ENCODE measurements around the gene DMBT1.
"Not testable (repeated sequence)": the region's sequence is repeated elsewhere in the genome, so short reads cannot be mapped to it uniquely, and the experiment has no call there.

DMBT1 gene

DNA sequence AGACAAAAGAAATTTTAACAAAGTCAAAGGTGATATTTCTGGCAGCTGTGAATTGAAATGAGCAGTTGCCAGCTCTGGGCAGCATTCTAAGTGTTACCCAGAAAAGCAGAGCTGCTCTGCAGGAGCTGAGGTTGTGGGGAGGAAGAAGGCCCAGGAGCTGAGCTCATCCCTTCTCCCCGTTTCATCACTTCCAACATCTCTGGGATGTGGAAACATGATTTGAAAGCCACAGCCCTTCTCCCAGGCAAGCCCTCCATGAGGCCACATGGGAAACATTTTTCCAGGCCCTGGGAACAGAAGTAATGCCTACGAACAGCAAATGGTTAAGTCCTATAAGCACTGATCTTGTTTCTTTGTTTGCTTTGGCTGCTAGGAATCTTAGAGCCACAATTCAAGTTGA, 10.9 kb upstream of the DMBT1 start:
- DNase-seq, result no peak

DNA sequence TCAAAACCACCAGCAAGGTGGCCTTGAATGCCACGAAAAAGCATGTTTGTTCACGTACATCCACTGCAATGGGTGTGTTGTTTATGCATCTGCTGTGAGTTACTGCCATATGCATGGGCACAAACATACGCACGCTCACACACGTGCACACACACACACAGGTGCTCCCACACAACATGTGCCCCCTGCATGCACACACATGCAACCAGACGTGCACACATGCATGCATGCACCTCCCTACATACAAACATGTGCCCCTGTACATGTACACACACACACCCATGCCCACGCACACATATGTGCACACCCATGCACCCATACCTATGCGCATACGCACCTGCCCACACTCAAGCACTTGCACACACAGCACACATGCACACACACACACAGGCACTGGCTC, 10.1 kb upstream of the DMBT1 start:
- DNase-seq, result no peak

DNA sequence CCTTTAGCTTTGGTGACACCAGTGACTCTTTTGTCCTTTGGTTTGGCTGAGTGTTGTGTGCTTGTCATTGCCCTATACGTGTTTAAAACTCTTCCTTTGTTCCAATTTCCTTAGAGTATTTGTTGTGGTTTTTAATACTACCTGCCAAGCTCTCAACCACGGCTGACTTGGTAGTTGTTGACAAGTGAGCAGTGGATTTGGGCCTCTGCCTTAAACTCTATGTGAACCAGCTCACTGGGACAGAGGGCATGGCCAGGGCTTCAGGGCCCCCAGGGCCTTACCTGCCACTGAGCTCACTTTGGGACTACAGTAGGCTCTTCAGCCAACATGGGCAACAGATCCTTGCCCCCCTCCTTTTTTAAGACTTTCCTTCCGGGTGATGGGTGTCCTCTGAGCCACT, 9.6 kb upstream of the DMBT1 start:
- no peak for DNase-seq

DNA sequence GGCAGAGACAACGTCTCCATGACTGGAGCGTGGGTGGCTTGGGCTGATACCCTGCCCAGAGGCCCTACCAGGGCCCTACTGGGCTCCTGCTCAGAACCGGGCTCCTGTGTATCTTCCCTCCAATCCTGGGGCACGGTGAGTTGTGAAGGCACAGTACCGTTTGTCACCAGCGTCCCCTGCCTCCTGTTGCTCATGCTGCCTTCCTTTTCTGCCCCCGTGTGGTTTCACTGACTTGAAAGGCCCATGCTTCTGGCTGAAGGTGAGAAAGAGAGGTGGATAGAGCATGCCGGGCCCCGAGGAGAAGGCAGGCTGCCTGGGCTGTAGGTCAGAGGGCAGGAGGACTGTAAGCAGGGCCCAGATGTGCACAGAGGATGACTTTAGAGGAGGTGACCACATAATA, 9.1 kb upstream of the DMBT1 start:
- DNase-seq, result peak; percentile 10 to 31

DNA sequence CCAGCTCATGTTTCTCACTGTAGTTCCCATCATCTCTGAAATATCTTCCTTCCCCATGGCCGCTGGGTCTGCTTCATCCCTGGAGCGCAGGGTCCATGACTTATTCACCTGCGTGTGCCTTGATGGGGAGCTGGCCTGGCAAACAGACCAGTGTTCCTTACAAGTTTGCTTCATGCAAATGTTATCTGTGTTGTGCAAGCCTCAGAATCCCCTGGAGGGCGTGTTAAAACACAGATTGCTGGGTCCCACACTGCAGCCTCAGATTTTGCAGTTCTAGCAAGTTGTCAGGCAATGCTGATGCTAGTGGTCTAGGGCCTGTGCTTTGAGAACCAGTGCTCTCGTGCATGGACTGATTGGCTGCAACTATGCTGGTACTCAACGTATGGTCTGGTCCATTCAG, 7.2 kb upstream of the DMBT1 start:
- no peak for DNase-seq

DNA sequence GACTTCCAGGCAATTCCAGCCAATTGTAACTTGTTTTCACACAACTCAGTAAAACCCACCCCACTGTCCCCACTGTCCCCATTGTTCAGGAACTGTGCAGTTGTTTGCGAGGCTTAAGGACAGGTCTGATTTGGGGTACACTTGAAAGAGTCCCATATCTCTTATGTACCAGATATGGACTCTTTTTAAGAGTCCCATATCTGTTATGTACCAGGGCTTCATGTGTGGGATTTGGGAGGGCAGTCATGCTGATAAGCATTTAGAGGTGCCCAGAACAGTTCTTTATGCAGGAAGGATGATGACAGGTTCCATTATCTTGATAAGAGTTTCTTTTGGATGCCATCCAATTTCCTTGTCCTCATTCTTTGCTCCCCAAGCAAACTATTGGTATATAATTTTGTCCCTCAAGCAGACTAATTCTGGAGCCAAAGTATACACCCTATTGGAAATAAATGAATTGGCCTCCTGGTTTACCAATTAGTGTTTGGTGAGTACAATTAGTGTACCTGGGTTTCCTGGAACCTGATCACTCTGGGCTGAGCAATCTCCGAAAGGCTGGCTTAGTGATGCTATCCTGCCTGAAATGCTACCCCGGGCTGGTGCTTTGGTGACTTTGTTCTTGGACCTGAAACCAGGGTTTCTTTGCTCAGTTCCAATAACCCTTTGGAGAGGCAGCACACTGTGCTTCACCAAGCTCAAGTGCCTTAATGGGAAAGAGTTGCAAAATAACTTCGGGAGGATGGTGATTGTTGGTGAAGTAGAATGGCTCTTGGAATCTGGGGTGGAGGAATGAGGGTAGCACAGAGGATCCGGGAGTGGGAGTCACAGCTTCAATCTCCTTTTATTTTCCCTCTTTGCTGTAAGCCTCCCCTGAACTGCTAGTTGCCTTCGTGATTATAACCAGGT, 6.2 kb upstream of the DMBT1 start:
- no peak for DNase-seq

DNA sequence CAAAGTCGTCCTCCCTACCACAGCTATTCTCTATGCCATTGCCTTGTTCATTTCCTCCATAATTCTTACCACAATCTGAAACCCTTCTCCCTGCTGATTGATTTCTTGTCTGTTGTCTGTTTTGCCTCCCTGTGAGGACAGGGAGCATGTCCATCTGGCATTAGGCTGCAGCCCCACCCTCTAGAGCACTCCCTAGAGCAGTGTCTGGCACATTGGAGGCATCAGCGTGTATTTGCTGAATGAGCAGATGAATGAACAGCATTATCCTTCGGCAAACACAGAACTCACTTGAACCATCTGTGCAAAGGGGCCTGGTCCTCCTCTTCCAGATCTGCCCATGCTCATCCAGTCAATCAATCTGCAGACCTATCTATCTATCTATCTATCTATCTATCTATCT, 5.1 kb upstream of the DMBT1 start:
- no peak for DNase-seq

DNA sequence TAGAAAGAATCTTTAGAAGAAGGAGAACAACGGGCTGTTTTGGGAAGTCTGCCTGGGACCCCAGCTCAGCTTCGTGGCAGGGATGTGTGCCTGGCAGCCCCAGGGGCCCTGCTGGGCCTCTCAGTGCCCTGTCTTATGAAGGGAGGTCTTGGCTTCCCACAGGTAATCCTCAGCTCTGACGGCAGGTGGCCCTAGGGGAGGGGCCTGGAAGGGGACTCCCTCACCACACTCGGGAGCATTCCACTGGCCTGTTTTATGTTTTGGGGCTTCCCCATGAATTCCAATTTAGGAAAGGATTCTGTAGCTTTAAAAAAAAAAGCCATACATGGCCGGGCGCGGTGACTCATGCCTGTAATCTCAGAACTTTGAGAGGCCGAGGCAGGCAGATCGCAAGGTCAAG, 3.0 kb upstream of the DMBT1 start:
- no peak for DNase-seq

DNA sequence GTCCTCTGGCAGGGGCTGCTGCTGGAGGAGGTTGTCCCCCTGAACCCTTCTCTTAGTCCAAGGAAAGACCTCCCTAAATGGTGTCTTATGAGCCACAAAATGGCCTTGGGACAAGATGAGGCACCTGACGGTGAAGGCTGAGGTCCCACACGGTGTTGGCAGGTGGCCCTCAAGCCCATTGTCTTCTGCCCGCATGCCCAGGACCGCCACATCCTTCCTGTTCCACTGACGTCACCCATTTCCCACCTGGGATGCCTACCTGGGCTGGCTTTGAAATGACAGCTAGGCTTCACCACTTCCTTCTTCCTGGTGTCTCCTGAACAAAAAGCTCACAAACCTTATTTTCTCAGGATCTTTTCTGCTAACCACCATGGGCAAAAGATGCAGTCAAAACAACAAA, 2.1 kb upstream of the DMBT1 start:
- DNase-seq, result no peak

DNA sequence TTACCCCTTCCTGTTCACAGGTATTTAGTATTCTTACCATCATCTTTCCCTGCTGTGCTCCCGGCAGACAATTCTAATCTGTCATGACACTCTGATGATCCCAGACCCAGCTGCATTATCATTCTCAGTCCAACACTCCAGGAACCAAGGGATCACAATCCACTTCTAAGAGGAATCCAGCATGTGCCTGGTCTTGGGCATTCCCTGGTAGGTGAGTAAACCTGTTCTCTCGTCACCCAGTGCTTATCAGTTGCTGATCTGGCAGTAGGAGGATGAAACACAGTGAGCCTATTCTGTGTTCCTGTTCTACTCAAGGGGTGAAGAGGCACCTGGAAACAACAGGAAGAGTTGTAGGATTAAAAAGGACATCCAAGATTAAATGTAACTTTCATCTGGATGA, 1.3 kb upstream of the DMBT1 start:
- no peak for DNase-seq

DNA sequence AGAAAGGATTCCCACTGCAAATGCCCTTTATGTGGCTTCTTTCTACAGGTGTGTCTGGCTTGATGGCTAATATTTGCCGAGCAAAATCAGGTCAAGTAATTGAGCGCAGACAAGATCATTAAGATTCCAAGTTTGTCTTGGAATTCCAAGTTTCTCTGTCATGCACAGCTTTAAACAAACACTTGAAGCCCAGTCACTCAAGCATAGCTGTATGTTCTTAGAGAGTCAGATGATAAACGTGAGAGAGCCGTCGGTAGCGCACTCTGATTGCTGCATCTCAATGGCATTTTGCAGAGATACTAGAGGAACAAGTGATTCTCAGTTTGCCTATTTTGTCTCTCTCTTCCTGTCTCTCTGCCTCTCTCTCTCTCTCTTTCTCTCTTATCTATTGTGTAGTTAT, 658 bp downstream of the DMBT1 start:
- DNase-seq, result no peak

DNA sequence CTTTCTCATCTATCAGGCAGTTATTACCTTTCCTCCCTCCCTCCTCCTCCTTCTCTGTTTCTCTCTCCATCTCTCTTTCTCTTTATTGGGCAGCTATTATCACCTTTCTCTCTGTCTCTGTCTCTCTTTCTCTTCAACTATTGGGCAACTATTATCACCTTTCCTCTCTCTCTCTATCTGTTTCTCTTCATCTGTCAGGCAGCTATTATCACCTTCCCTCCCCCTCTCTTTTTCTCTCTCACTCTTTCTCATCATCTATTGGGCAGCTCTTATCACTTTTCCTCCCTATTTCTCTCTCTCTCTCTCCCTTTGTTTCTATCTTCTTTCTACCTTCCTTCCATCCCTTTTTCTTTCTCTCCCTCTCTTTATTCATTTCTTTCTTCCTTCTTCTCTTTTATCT, 1.2 kb downstream of the DMBT1 start:
- DNase-seq, result no peak

DNA sequence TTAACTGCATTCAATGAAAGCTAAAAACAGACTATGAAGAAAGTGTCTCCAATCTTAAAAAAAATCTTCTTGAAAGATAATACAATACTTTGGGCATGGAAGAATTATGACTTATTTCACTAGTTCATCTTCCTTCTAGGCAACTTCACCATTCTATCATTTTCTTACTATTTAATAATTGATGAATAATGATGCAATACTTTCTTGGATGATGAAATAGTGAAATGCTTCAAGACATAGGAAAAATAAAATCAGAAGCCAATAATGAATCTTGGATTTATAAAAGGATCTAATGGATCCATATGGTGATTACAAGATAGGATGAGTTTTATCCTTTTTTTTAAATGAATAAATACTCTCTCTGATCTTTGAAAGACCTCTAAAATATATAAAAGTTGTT, 4.4 kb downstream of the DMBT1 start:
- no peak for DNase-seq

DNA sequence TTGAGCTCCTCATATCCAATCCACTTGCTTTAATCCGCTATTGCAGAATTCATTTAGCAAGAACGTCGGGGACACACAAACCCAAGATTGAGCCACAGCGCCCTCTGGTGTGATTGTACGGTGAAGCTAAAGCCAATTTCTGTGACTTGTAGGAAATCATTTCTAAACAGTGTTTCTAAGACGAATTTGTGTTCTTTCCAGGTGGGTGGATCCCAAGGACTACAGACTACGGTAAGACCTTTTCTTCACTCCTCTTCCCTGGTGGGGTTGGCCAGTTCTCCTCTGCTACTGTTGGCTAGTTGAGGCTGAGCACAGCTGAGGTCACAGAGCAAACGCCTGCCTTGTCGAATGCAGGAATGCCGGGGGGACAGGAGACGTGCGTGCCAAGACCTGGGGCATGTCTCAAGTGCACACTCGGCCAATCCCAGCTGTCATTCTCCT, 5.2 kb downstream of the DMBT1 start:
- peak; percentile 71 to 73 for DNase-seq

DNA sequence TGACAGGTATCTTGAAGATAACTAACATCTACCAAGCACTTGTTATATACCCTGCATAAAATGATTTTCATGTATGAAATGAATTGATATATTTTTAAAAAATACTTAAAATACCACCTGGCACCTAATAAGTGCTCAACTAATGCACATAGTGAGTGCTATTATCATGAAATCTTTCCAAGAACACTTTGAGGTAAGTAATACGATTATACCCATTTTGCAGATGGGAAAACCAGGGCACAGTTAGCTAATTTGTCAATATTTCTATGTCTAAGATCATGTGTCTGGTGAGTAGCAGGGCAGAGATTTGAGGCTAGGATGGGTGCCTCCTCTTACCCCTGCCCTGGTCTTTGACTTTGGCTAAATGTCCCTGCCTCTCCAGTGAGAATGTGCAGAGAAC, 6.1 kb downstream of the DMBT1 start:
- DNase-seq, result no peak

DNA sequence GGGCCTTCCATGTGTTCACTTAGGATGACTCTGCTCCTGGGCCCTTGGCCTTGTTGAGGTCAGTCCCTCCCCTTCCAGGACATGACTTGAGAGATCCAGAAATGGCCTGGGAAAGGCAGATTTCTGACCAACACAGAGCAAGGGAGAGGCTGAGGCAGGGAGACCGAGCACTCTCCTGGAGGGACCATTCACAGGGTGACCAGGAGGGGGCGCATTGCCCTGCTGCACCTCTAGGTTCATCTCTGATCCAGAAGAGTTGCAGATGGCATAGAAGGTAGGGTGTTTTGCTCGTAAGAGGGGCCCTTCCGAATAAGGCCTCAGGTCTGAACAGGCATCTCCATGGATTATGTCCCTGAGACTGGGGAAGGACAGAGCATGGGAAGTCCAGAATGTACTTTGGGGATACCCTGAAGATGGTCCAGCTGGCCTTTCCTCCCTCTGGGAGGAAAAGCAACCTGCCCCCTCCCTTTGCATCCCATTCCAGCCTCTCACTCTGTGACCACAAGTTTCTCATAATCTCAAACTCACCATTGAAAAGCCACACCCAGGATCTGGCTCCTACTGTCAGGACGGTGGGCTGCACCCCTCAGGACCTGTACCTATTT, 6.6 kb downstream of the DMBT1 start:
- DNase-seq, result peak; percentile 40 to 45

DNA sequence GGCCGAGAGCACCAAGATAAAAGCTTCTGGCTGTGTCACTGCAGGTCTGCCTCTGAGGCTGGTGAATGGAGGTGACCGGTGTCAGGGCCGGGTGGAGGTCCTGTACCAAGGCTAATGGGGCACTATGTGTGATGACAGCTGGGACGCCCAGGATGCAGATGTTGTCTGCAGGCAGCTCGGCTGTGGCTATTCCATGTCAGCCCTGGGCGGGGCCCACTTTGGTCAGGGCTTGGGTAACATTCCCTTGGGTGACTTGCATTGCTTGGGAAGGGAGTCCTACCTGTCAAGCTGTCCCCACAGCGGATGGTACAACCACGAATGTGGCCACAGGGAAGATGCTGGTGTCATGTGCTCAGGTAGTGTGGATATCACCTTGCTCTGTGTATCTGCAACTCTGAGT, 8.0 kb downstream of the DMBT1 start:
- no peak for DNase-seq

DNA sequence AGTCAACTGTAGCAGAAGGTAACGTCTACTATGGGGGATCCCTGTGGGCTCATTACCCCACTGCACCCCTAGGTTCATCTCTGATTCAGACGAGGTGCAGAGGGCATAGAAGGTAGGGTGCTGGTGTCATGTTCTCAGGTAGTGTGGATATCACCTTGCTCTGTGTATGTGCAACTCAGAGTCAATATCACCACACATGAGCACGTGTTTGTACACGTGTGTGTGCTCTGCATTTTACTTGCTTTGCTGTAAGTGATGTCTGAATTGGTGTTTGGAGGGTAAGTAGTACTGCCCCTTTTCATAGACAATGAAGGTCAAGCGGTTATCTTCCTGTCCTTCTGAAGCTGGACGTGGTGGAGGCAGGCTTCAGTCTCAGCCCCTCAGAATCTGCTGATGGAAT, 10.4 kb downstream of the DMBT1 start:
- DNase-seq, result no peak

DNA sequence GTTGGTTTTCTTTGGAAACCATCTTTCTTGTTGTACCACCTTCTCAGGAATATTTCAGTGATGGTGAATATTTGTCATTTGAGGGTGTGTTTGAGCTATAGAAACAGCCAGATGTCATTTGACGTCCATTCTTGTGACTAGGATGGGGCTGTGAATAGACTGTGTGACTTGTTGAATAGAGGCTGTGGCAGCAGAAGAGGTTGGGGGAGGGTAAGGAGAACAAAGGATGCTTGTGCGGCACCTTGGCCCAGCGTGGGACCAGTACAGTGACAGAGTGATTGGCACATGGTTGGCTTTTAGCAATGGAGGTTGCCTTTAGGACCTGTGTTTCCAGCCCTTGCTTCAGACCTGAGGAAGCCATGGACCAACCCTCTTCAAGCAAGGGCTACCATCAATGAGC, 11.3 kb downstream of the DMBT1 start:
- DNase-seq, result no peak

DNA sequence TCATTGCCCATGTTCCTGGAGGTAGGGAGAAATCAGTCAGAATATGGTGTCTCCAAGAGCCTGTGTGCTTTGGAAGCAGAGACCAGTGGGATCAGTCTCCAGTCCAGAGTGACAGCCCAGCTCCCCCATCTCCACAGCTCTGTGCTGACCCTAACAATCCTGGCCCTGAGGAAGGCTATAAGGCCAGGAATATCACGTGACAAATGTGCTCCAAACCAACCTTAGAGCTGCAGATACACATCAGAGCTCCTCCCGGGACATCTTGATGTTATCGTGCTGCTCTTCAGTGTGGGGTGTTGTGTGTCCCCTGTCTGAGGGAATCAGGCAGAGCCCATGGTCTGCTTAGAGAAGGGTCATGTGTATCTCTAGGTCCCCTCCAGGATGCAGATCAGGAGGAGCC, 15.2 kb downstream of the DMBT1 start:
- DNase-seq, result no peak

DNA sequence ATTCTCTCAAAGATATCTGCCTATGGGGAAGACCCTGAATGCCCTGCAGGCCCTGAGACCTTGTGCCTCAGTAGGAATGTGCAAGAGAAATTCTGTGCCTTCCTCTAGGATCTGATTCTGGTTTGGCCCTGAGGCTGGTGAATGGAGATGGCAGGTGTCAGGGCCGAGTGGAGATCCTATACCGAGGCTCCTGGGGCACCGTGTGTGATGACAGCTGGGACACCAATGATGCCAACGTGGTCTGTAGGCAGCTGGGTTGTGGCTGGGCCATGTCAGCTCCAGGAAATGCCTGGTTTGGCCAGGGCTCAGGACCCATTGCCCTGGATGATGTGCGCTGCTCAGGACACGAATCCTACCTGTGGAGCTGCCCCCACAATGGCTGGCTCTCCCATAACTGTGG, 15.7 kb downstream of the DMBT1 start:
- DNase-seq, result no peak

DNA sequence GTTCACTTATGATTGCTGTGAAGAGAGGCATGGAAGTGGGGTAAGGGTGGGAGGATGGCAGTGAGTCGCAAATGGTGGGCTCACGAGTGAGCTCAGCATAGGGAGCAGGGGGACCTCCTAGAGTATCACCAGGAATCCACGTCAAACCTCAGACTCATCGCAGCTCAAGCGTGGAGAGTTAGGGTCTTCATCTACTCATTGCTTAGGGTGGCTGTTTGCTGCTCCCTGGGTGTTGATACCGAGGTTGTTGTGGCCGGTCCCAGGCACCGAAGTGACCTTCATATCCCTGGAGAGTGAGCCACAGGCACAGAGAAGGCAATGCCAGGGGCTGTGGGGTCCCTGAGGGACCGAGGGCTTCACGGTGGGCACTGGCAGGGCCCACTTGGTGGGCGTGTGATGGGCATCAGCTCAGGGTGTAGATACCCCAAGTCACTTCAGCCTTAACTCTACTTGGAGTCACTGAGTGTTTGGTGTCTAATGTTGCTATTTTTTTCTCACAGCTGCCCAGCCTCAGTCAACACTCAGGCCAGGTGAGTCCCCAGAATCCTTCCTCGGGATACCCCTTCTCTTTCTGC, 16.8 kb downstream of the DMBT1 start:
- DNase-seq, result no peak

DNA sequence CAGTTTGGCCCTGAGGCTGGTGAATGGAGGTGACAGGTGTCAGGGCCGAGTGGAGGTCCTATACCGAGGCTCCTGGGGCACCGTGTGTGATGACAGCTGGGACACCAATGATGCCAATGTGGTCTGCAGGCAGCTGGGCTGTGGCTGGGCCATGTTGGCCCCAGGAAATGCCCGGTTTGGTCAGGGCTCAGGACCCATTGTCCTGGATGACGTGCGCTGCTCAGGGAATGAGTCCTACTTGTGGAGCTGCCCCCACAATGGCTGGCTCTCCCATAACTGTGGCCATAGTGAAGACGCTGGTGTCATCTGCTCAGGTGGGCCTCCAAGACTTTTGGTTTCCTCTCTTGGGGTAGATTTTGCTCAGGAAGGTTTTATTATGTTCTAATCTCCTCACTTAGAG, 25.5 kb downstream of the DMBT1 start:
- not testable (repeated sequence) for DNase-seq

DNA sequence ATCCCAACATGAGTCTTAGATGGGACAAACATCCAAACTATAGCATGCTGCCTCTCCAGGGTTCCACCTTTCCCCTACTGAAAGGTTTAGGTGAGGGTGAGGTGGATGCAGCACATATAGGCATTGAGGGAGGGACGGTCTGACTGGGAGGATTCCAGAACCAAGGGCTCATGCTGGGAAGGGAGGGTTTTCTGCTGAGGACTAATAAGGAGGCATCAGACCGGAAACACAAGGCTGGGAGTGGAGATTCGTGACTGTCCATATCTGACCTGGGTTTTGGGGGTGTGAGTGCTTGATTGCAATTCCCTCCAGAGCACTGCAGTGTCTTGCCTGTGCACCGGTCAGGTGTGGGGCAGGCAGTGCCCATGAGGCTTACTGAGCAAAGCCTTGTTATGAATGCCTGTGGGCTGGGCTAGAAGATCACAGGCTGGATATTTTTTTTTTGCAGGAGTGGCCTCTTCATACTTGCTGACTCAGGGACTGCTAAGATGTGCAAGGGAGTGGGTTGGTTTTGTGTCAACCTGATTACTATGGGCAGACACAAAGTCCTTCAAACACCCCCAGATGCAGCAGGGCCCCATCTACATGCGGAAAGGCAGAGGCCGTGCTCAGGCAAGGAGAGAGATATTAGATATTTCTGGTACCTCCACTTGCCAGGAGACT, 26.7 kb downstream of the DMBT1 start:
- DNase-seq, result no peak

All from stimulated activated CD4-positive, alpha-beta T cell treated with anti-CD3 and anti-CD28 coated beads, Interleukin-2, amount 100 ng/mL, for 48 hours (primary cell).